CD4-positive, alpha-beta T cell treated with Interleukin-21 for 1 hour (primary cell): ENCODE measurements around the gene TMED1.

Experiments
- DNase-seq: peaks from one replicate; pipeline ENCODE4 v3.0.0-alpha.2; 2020

TMED1 gene

GRCh38 chr19:10830931-10831779 lies 4.9 kb downstream of the TMED1 start:
- no peak for DNase-seq

GRCh38 chr19:10830370-10830769 lies 5.6 kb downstream of the TMED1 start:
- no peak for DNase-seq

- DNase-seq = no peak
Measured at GRCh38 chr19:10829967-10830366, 6.0 kb downstream of the TMED1 start.

GRCh38 chr19:10828981-10829821 lies 6.8 kb downstream of the TMED1 start:
- no peak for DNase-seq

- DNase-seq = no peak
Measured at GRCh38 chr19:10826846-10827245, 9.2 kb downstream of the TMED1 start.

- DNase-seq = no peak
Measured at GRCh38 chr19:10826231-10826630, 9.8 kb downstream of the TMED1 start.

GRCh38 chr19:10823690-10824089 lies 12.3 kb downstream of the TMED1 start:
- DNase-seq = no peak

GRCh38 chr19:10820173-10820572 lies 15.8 kb downstream of the TMED1 start:
- DNase-seq = no peak

- no peak for DNase-seq
Measured at GRCh38 chr19:10819124-10820060, 16.6 kb downstream of the TMED1 start.

- no peak for DNase-seq
Measured at GRCh38 chr19:10818301-10819123, 17.5 kb downstream of the TMED1 start.

GRCh38 chr19:10817291-10818038 lies 18.5 kb downstream of the TMED1 start:
- DNase-seq = no peak

- DNase-seq = no peak
Measured at GRCh38 chr19:10816691-10817090, 19.3 kb downstream of the TMED1 start.

- DNase-seq = no peak
Measured at GRCh38 chr19:10815969-10816644, 19.9 kb downstream of the TMED1 start.

- DNase-seq = peak; percentile 24
Measured at GRCh38 chr19:10815007-10815536, 20.9 kb downstream of the TMED1 start.

- peak; percentile 37 for DNase-seq
Measured at GRCh38 chr19:10812902-10813404, 23.1 kb downstream of the TMED1 start.

- no peak for DNase-seq
Measured at GRCh38 chr19:10812196-10812595, 23.8 kb downstream of the TMED1 start.

GRCh38 chr19:10811391-10812111 lies 24.5 kb downstream of the TMED1 start:
- no peak for DNase-seq

GRCh38 chr19:10809651-10810285 lies 26.2 kb downstream of the TMED1 start:
- no peak for DNase-seq
